Muscle layer of colon (tissue), 2 donors: Measurements from ENCODE around the gene JAM2.

Experiments
- H3K27ac ChIP-seq: one replicate; pipeline ENCODE4 v1.7.0; 2013; ENCODE audit warnings: low read depth, mild to moderate bottlenecking, low read length, moderate library complexity
- H3K27me3 ChIP-seq, 2 donors: one replicate each; pipeline ENCODE4 v1.7.0; 2013; ENCODE audit warnings: low read length in 2 of 2, mild to moderate bottlenecking in 2 of 2; ENCODE audit not compliant: insufficient read depth in 2 of 2, control insufficient read depth in 1 of 2
- H3K36me3 ChIP-seq: one replicate; pipeline ENCODE4 v1.7.0; 2013; ENCODE audit warnings: mild to moderate bottlenecking, low read length; ENCODE audit not compliant: insufficient read depth
- H3K4me1 ChIP-seq: one replicate; pipeline ENCODE4 v1.7.0; 2013; ENCODE audit warnings: mild to moderate bottlenecking, low read length; ENCODE audit not compliant: insufficient read depth
- H3K4me3 ChIP-seq, 2 donors: one replicate each; pipeline ENCODE4 v1.7.0; 2013; ENCODE audit warnings: low read length in 2 of 2, low read depth in 1 of 2, mild to moderate bottlenecking in 1 of 2, moderate library complexity in 1 of 2
- H3K9ac ChIP-seq: one replicate; pipeline ENCODE4 v1.7.0; 2013; ENCODE audit warnings: low read length
- H3K9me3 ChIP-seq: one replicate; pipeline ENCODE4 v1.7.0; 2013; ENCODE audit warnings: mild to moderate bottlenecking, low read length
- donor health status: abdominal sarcoma.
- donor health status: Adenocarcinoma of cecum.

JAM2 gene

GRCh38 chr21:25732091-25732760 lies 93.2 kb downstream of the JAM2 start:
- H3K4me1 ChIP-seq, result peaks cover 26% of the 10 kb centered on the region
- H3K27me3 ChIP-seq, result no peaks in the 10 kb centered on the region
- no peaks in the 10 kb centered on the region for H3K9me3 ChIP-seq
- H3K36me3 ChIP-seq, result peaks cover 28% of the 10 kb centered on the region
- H3K27ac ChIP-seq, result no peak overlapping the region
- H3K4me3 ChIP-seq, result no peak overlapping the region
- no peak overlapping the region for H3K9ac ChIP-seq

- Histone ChIP-seq H3K9ac (peak overlapping the region; percentile 97), H3K27ac (peak overlapping the region; percentile 94), H3K9me3 (no peaks in the 10 kb centered on the region), H3K4me3 (peak overlapping the region; percentile 78 to 94), H3K27me3 (no peaks in the 10 kb centered on the region), H3K36me3 (peaks cover 11% of the 10 kb centered on the region), H3K4me1 (peaks cover 26% of the 10 kb centered on the region)
These were observed 95.0 kb downstream of the JAM2 start for GRCh38 chr21:25733859-25734653.

- Histone ChIP-seq H3K27me3 (no peaks in the 10 kb centered on the region), H3K36me3 (peaks cover 6% of the 10 kb centered on the region), H3K4me3 (peak overlapping the region; percentile 78 to 94), H3K9me3 (no peaks in the 10 kb centered on the region), H3K4me1 (peaks cover 26% of the 10 kb centered on the region), H3K27ac (peak overlapping the region; percentile 94), H3K9ac (peak overlapping the region; percentile 97)
These were observed 95.5 kb downstream of the JAM2 start for GRCh38 chr21:25734654-25734903.

GRCh38 chr21:25734904-25735645 lies 96.0 kb downstream of the JAM2 start, which contains the start of the genes ATP5PF and GABPA:
ATP5PF (minus strand) TSS chr21:25734904; CDS start chr21:25729794, 5,110 bp downstream.
GABPA (plus strand) TSS chr21:25734972; CDS start chr21:25741599, 6,627 bp downstream.
- no peaks in the 10 kb centered on the region for H3K27me3 ChIP-seq
- H3K4me1 ChIP-seq, result peaks cover 26% of the 10 kb centered on the region
- H3K36me3 ChIP-seq, result peaks cover under 1% of the 10 kb centered on the region
- H3K4me3 ChIP-seq, result peak within 1 kb of the TSS; percentile 78 to 94
- peak within 1 kb of the TSS; percentile 97 for H3K9ac ChIP-seq
- peak within 1 kb of the TSS; percentile 94 for H3K27ac ChIP-seq
- no peaks in the 10 kb centered on the region for H3K9me3 ChIP-seq

GRCh38 chr21:25735646-25736597 lies 96.9 kb downstream of the JAM2 start:
- H3K4me1 ChIP-seq, result peaks cover 26% of the 10 kb centered on the region

GRCh38 chr21:25737421-25737820 lies 98.4 kb downstream of the JAM2 start:
- H3K4me1 ChIP-seq, result peaks cover 17% of the 10 kb centered on the region
- no peak overlapping the region for H3K4me3 ChIP-seq
- H3K9ac ChIP-seq, result no peak overlapping the region
- H3K27ac ChIP-seq, result no peak overlapping the region
- H3K9me3 ChIP-seq, result no peaks in the 10 kb centered on the region
- no peaks in the 10 kb centered on the region for H3K36me3 ChIP-seq
- no peaks in the 10 kb centered on the region for H3K27me3 ChIP-seq

More at GRCh38 chr21:25735646-25736597, 96.9 kb downstream of the JAM2 start:
- Histone ChIP-seq H3K36me3 (no peaks in the 10 kb centered on the region), H3K4me3 (peak overlapping the region; percentile 78 to 94), H3K9ac (peak overlapping the region; percentile 94), H3K27me3 (no peaks in the 10 kb centered on the region), H3K9me3 (no peaks in the 10 kb centered on the region), H3K27ac (peak overlapping the region; percentile 94)

GRCh38 chr21:25742900-25743299 lies 103.8 kb downstream of the JAM2 start:
- H3K4me1 ChIP-seq, result no peaks in the 10 kb centered on the region
- no peaks in the 10 kb centered on the region for H3K9me3 ChIP-seq
- no peak overlapping the region for H3K27ac ChIP-seq
- peaks cover 1% of the 10 kb centered on the region for H3K36me3 ChIP-seq
- no peak overlapping the region for H3K9ac ChIP-seq
- H3K27me3 ChIP-seq, result no peaks in the 10 kb centered on the region
- no peak overlapping the region for H3K4me3 ChIP-seq

- peaks cover 7% of the 10 kb centered on the region for H3K36me3 ChIP-seq
- no peaks in the 10 kb centered on the region for H3K27me3 ChIP-seq
- H3K9ac ChIP-seq, result no peak overlapping the region
- no peak overlapping the region for H3K4me3 ChIP-seq
- no peaks in the 10 kb centered on the region for H3K9me3 ChIP-seq
- no peaks in the 10 kb centered on the region for H3K4me1 ChIP-seq
- H3K27ac ChIP-seq, result no peak overlapping the region
These were observed 105.8 kb downstream of the JAM2 start for GRCh38 chr21:25744854-25745253.

- Histone ChIP-seq H3K4me1 (no peaks in the 10 kb centered on the region), H3K9ac (no peak overlapping the region), H3K4me3 (no peak overlapping the region), H3K27me3 (no peaks in the 10 kb centered on the region), H3K9me3 (no peaks in the 10 kb centered on the region), H3K27ac (no peak overlapping the region), H3K36me3 (peaks cover 22% of the 10 kb centered on the region)
These were observed 111.0 kb downstream of the JAM2 start for GRCh38 chr21:25750085-25750484.

- H3K4me1 ChIP-seq, result no peaks in the 10 kb centered on the region
- no peaks in the 10 kb centered on the region for H3K9me3 ChIP-seq
These were observed 113.4 kb downstream of the JAM2 start for GRCh38 chr21:25752416-25752815.

More at GRCh38 chr21:25752416-25752815, 113.4 kb downstream of the JAM2 start:
- Histone ChIP-seq H3K36me3 (peaks cover 22% of the 10 kb centered on the region), H3K27me3 (no peaks in the 10 kb centered on the region), H3K27ac (no peak overlapping the region), H3K9ac (no peak overlapping the region), H3K4me3 (no peak overlapping the region)
